Measurements from ENCODE around the gene PRTG.

GRCh38 chr15:55586808-55587207 lies 156.1 kb downstream of the PRTG start:
- no peak for TF ChIP-seq CTCF (IDR thresholded peaks at IDR 0.05; ENCODE audit: low read depth, low read length)
- TF ChIP-seq EZH2phosphoT487 (IDR thresholded peaks at IDR 0.05; ENCODE audit: low read depth), result no peak

Data from OCI-LY3 (cell line).